ENCODE data around the gene SLC22A12.

The SLC22A12 gene

DNA sequence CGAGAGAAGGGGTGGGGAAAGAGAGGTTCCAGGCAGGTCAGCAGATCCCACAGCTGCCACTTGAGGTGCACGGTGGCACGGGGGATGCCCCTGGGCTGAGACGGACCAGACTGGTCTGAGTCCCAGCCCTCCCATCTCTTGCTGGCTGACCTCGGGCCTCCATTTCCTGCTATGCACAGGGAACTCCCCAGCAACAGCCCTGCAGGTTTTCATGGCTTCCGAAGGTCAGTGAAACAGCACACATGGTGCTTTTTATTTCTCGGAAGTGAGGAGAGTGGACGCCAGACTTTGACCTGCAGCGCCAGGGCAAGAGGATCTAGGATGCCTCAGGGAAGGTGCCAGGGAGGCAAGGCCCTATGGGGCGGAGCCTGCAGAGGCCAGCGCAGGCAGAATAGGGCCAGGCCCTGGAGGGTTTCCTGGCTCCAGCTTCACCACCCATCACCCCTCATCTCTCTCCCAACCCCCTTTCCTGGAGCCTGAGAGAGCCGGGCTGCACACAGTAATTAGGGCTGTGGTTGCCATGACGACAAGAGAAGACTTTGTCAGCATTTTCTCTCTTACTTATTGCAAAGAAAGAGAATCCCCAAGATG, 29.5 kb downstream of the SLC22A12 start:
- no peaks in the 10 kb centered on the region for H3K27me3 ChIP-seq (ENCODE audit: insufficient read depth, low read length)
- H2AFZ ChIP-seq (ENCODE audit: low read depth, low read length) = no peak overlapping the region
- H3K36me3 ChIP-seq (ENCODE audit: insufficient read depth, low read length) = peaks cover 4% of the 10 kb centered on the region
- H3K9me3 ChIP-seq (ENCODE audit: low read length) = no peaks in the 10 kb centered on the region
- H3K4me3 ChIP-seq (ENCODE audit: low read length) = no peak overlapping the region
- peaks cover 25% of the 10 kb centered on the region for H3K4me1 ChIP-seq (ENCODE audit: insufficient read depth, low read length)

DNA sequence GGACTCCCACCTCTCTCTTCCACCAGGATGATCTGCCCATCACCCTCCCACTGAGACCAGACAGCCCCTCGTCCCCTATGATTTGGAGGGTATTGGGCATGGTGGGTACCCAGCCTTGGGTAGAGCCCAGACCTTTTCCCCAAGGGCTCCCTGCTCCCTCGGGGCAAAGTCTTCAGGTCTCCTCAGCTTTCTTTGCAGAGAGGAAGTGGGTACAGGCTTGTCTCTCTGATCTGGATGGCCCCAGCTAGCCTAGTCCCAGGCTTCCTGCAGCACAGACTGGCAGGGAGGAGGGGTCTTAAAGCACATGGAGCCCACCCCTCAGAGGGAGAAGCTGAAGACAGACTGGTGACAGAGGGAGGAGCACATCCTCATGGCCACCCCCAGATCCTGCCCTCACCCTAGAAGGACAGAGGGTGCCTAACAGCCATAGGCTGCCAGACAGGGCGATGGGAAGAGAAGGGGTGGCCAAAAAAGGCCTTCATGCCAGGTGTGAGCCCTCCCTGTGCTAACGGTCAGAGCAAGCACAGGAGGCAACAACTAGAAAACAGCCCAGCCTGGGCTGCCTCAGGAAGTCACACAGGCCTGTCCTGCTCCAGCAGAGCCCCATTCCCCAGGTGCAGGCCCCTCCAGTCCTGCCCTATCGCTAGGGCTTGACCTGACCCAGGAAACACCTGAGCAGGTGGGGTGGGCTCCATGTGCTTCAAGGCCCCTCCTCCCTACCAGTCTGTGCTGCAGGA, 30.4 kb downstream of the SLC22A12 start:
- no peak overlapping the region for H3K4me3 ChIP-seq (ENCODE audit: low read length)
- peaks cover 4% of the 10 kb centered on the region for H3K36me3 ChIP-seq (ENCODE audit: insufficient read depth, low read length)

DNA sequence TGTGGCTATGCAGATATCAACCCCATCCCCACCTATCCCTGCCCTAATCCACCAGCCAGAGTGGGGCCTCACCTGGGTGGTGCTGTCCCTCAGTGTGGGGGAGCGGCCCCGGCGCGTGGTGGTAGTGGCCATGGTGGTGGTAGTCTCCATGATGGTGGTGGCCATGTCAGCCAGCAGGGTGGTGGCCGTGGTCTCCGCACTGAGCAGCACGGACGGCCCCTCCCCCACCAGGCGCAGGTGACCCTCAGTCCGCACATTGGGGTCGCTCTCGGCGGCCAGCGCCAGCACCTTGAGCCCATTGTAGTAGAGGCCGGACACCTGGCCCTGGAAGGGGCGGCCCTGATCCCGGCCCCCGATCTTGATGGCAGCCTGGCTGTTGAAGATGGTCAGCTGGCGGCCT, 31.7 kb downstream of the SLC22A12 start:
- H3K4me1 ChIP-seq (ENCODE audit: insufficient read depth, low read length) = peaks cover 25% of the 10 kb centered on the region
- peaks cover 4% of the 10 kb centered on the region for H3K36me3 ChIP-seq (ENCODE audit: insufficient read depth, low read length)
- H3K4me3 ChIP-seq (ENCODE audit: low read length) = no peak overlapping the region
- H3K9me3 ChIP-seq (ENCODE audit: low read length) = no peaks in the 10 kb centered on the region
- no peaks in the 10 kb centered on the region for H3K27me3 ChIP-seq (ENCODE audit: insufficient read depth, low read length)
- no peak overlapping the region for H2AFZ ChIP-seq (ENCODE audit: low read depth, low read length)

More for the DNA sequence above, 30.4 kb downstream of the SLC22A12 start:
- H3K4me1 ChIP-seq (ENCODE audit: insufficient read depth, low read length) = peaks cover 25% of the 10 kb centered on the region
- no peak overlapping the region for H2AFZ ChIP-seq (ENCODE audit: low read depth, low read length)
- H3K9me3 ChIP-seq (ENCODE audit: low read length) = no peaks in the 10 kb centered on the region
- no peaks in the 10 kb centered on the region for H3K27me3 ChIP-seq (ENCODE audit: insufficient read depth, low read length)

DNA sequence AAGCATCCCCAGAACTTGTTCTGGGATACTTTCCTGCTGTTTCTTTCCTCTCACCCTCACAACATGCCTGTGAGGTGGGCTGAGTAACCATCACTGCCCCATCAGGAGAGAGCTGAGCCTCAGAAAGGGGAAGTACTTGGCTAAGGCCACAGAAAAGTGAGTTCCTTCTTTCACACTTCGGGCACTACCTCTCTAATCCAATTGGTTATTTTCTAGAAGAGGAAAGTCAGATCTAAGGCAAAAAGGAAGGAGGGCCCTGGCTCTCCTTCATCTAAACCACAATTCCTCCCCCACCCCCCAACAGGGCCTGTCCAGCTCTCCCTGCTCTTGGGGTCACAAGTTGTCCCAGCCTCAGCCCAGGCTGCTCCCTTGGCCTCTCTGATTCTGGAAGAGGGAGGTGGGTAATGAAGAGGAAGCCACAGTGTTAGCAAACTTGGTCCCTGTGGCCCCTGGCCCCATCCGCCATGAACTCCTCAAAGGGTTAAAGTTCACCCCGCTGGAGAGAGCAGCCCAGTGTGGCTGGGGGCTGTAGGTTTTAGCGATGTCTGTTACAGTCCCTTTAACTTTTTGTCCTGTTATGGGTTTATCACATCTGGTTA, 34.0 kb downstream of the SLC22A12 start:
- Histone ChIP-seq H2AFZ (ENCODE audit: low read depth, low read length) (no peak overlapping the region), H3K9me3 (ENCODE audit: low read length) (no peaks in the 10 kb centered on the region), H3K4me3 (ENCODE audit: low read length) (no peak overlapping the region), H3K36me3 (ENCODE audit: insufficient read depth, low read length) (peaks cover 4% of the 10 kb centered on the region), H3K27me3 (ENCODE audit: insufficient read depth, low read length) (no peaks in the 10 kb centered on the region), H3K4me1 (ENCODE audit: insufficient read depth, low read length) (peaks cover 20% of the 10 kb centered on the region)

DNA sequence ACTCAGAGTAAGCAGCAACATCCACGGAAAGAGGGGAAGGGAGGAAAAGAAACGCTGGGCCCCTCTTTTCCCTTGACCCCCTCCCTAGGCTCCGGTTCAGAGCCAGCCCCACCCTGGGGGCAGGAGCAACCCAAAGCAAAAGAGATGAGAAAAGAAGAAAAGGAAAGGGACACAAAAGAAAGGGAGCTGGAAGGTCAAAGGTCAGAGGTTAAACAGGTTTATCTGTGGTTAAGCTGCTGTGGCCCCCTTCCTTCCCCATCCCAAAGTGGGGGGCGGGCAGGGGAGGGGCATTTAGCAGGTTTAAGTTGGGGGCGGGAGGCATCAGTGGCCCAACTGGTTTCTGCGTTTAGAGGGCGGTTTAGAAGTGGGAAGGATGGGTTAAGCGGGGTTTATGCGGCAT, 35.6 kb downstream of the SLC22A12 start:
- Histone ChIP-seq H3K4me1 (ENCODE audit: insufficient read depth, low read length) (peaks cover 3% of the 10 kb centered on the region), H3K9me3 (ENCODE audit: low read length) (no peaks in the 10 kb centered on the region), H3K4me3 (ENCODE audit: low read length) (no peak overlapping the region), H3K27me3 (ENCODE audit: insufficient read depth, low read length) (no peaks in the 10 kb centered on the region), H2AFZ (ENCODE audit: low read depth, low read length) (no peak overlapping the region), H3K36me3 (ENCODE audit: insufficient read depth, low read length) (peaks cover 4% of the 10 kb centered on the region)

DNA sequence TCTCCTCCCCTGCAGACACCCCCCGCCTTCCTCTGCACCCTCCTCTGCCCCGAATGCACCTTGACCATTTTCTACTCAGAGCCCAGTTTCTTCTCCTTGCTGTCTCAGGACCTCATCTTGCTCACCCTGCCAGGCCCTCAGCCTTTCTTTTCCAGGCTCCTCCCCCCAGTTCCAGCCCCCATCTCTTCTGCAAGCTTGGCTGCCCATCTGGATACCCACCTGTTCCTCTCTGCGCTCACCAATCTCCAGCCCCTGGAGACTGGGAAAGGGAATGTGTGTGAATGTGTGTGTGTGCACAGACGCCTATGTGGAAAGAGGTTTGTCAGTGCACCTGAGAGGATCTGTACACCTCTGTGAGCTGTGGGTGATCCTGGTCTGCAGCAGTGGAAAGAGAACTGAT, 36.4 kb downstream of the SLC22A12 start:
- no peaks in the 10 kb centered on the region for H3K27me3 ChIP-seq (ENCODE audit: insufficient read depth, low read length)
- no peak overlapping the region for H2AFZ ChIP-seq (ENCODE audit: low read depth, low read length)
- no peaks in the 10 kb centered on the region for H3K9me3 ChIP-seq (ENCODE audit: low read length)
- H3K4me1 ChIP-seq (ENCODE audit: insufficient read depth, low read length) = no peaks in the 10 kb centered on the region
- H3K36me3 ChIP-seq (ENCODE audit: insufficient read depth, low read length) = peaks cover 3% of the 10 kb centered on the region
- H3K4me3 ChIP-seq (ENCODE audit: low read length) = no peak overlapping the region

DNA sequence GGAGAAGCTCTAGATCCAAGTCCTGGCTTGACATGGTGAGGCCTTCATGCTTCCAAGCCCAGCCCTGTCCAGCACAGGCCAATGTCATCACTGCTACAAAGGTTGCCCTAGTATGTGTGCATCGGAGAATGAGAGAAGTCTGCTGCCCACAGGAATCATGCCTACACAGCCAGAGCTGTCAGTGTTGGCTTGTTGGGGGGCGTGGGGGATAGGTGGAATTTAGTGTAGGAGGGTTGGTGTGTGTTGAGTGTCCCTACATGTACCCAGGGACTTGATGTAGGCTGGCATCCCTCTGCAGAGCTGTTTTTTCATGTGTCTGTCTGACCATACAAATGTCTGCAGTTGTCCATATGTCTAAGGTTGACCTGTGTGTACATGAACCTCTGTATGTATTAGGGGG, 37.6 kb downstream of the SLC22A12 start:
- Histone ChIP-seq H3K9me3 (ENCODE audit: low read length) (no peaks in the 10 kb centered on the region), H3K36me3 (ENCODE audit: insufficient read depth, low read length) (no peaks in the 10 kb centered on the region), H3K27me3 (ENCODE audit: insufficient read depth, low read length) (no peaks in the 10 kb centered on the region), H2AFZ (ENCODE audit: low read depth, low read length) (no peak overlapping the region), H3K4me1 (ENCODE audit: insufficient read depth, low read length) (no peaks in the 10 kb centered on the region), H3K4me3 (ENCODE audit: low read length) (no peak overlapping the region)

DNA sequence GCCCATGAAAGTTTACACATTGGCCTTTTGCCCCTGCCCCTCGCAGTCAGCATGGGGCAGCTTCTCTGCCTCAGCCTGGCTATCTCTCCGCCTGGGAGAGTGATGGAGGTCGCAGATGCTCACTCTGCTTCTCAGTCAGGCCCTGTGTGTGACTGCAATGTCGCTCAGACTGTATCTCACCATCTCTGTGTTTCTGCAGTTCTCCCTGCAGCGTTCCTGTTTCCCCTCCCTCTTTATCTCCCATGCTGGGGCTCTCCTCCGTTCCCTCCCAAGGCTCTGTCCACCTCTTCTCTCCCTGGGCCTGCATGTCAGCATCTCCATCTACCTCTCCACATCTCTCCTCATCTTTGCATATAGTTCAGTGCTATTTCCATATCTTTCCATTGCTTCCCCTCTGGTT, 38.1 kb downstream of the SLC22A12 start:
- Histone ChIP-seq H3K4me1 (ENCODE audit: insufficient read depth, low read length) (no peaks in the 10 kb centered on the region), H3K9me3 (ENCODE audit: low read length) (no peaks in the 10 kb centered on the region), H3K36me3 (ENCODE audit: insufficient read depth, low read length) (no peaks in the 10 kb centered on the region), H3K27me3 (ENCODE audit: insufficient read depth, low read length) (no peaks in the 10 kb centered on the region), H2AFZ (ENCODE audit: low read depth, low read length) (no peak overlapping the region), H3K4me3 (ENCODE audit: low read length) (no peak overlapping the region)

DNA sequence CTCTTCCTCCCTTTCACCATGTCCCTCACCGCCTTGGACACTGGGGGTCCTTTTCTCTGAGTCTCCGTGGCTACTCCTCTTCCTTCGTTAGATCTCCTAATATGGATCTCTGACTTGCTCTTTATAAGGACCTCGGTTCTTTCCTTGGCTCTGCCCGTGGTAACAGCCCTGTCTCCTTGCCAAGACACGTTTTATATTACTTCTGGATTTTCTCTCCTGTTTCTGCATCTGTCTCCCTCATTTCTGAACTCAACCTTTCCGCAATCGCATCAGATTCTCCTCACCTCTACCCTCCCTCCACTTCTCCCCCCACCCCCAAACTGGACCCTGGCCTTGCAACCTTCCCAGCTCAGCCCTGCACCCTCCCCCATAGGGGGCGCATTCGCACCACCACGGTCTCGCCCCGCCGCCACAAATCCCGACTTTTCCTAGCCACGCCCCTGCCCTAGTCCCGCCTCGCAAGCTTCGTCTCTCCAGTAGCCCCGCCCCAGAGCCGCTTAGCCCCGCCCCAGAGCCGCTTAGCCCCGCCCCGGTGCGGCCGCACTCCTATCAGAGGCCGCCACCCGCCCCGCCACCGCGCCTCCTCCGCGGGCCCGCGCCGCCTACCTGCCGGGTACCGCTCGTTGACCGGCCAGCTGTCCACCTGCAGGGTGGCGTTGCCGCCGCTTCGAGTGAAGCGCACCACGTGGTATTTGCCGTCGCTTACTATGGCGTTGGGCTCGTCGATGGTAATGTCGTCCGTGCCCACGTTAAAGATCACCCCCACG, 39.0 kb downstream of the SLC22A12 start:
- Histone ChIP-seq H3K9me3 (ENCODE audit: low read length) (no peaks in the 10 kb centered on the region), H3K36me3 (ENCODE audit: insufficient read depth, low read length) (no peaks in the 10 kb centered on the region), H3K27me3 (ENCODE audit: insufficient read depth, low read length) (no peaks in the 10 kb centered on the region), H2AFZ (ENCODE audit: low read depth, low read length) (no peak overlapping the region), H3K4me1 (ENCODE audit: insufficient read depth, low read length) (no peaks in the 10 kb centered on the region), H3K4me3 (ENCODE audit: low read length) (no peak overlapping the region)

DNA sequence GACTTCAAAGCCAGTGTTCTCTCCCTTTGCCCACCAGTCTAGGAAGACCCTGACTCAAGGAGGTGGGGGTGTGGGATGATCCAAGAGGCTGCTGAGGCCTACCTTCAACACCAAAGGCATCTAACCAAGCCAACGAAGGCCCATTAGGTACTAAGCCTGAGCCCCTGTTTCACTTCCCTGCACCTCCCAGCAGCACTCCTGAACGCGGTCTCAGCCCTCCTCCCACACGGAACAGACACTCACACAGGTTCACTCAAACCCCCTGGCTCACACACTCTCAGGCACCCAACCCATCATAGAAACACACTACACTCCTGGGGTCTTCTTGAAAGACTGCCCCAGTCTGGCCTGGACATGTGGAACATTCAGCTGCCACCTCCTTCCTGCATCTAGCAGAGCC, 40.7 kb downstream of the SLC22A12 start:
- Histone ChIP-seq H3K4me1 (ENCODE audit: insufficient read depth, low read length) (no peaks in the 10 kb centered on the region), H3K9me3 (ENCODE audit: low read length) (no peaks in the 10 kb centered on the region), H3K36me3 (ENCODE audit: insufficient read depth, low read length) (no peaks in the 10 kb centered on the region), H3K27me3 (ENCODE audit: insufficient read depth, low read length) (no peaks in the 10 kb centered on the region), H3K4me3 (ENCODE audit: low read length) (no peak overlapping the region), H2AFZ (ENCODE audit: low read depth, low read length) (no peak overlapping the region)

DNA sequence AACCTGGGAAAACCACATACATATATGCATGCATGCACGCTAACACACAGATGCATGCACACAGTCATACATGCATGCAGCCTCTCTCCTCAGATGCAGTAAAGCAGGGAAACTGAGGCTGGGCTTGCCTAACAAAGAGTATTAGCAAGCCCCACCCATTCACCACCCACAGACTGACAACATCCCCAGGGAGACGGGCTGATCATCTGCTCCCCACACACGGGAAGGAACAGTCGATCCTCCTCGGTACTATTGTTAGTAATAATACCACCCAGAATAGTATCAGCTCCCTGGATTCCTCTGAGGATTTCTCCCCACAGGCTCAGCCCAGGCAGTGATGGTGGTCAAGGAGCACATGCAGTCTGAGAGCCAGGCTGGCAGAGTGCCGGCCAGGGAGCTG, 41.2 kb downstream of the SLC22A12 start:
- H3K4me3 ChIP-seq (ENCODE audit: low read length) = no peak overlapping the region
- no peaks in the 10 kb centered on the region for H3K9me3 ChIP-seq (ENCODE audit: low read length)
- H3K4me1 ChIP-seq (ENCODE audit: insufficient read depth, low read length) = peaks cover under 1% of the 10 kb centered on the region
- H3K36me3 ChIP-seq (ENCODE audit: insufficient read depth, low read length) = no peaks in the 10 kb centered on the region
- no peak overlapping the region for H2AFZ ChIP-seq (ENCODE audit: low read depth, low read length)
- H3K27me3 ChIP-seq (ENCODE audit: insufficient read depth, low read length) = no peaks in the 10 kb centered on the region

DNA sequence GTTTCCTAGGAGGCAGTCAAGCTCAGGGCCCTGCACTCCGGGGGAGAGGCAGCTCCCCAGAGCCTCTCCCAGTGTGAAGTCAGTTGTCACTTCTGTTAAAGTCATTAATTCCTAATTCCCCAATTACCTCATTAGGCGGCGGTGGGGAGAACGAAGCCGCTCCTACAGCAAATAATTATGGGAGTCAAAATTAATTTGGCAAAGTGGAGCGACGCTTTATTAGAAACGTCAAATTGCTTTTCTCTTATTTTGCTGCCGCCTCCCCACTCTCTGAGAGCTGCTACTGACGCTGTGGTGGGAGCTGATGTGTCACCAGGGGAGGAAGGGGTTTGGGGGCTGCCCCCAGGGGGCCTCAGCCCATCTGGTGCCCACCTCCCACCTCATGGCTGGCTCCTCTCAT, 41.6 kb downstream of the SLC22A12 start:
- Histone ChIP-seq H3K9me3 (ENCODE audit: low read length) (no peaks in the 10 kb centered on the region), H3K4me1 (ENCODE audit: insufficient read depth, low read length) (peaks cover 4% of the 10 kb centered on the region), H3K4me3 (ENCODE audit: low read length) (no peak overlapping the region), H3K36me3 (ENCODE audit: insufficient read depth, low read length) (no peaks in the 10 kb centered on the region), H3K27me3 (ENCODE audit: insufficient read depth, low read length) (no peaks in the 10 kb centered on the region), H2AFZ (ENCODE audit: low read depth, low read length) (no peak overlapping the region)

DNA sequence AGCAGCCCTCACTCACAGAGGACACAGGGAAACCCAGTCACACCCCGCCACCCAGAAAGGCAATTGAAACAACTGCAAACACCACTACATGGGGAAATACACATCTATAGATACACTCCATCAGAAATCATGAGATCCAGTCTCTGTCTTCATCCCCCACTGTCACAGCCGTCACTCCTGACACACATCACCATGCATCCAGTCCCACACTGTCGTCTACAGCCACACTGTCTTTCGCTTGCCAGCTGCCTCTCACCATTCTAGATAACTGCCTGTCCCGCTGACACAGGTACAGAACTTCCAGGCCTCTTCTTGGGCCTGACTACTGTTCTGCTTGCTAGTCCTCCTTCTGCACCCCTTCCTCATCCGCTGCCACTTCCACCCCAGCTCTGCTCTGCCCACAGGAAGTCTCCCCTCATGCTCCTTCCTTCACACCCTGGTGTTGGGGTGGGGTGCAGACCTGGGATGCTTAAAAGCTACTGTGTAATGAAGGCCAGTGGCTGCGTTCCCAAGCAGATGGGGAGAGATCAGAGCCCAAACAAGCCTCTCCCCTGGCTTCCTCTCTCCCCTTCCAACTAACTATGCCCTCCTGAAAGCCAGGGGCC, 42.6 kb downstream of the SLC22A12 start:
- Histone ChIP-seq H2AFZ (ENCODE audit: low read depth, low read length) (no peak overlapping the region), H3K4me1 (ENCODE audit: insufficient read depth, low read length) (peaks cover 6% of the 10 kb centered on the region), H3K4me3 (ENCODE audit: low read length) (no peak overlapping the region), H3K27me3 (ENCODE audit: insufficient read depth, low read length) (peaks cover 3% of the 10 kb centered on the region), H3K36me3 (ENCODE audit: insufficient read depth, low read length) (no peaks in the 10 kb centered on the region), H3K9me3 (ENCODE audit: low read length) (no peaks in the 10 kb centered on the region)

Measured in neuron (in vitro differentiated cells).